ENCODE results near the gene ELP4. TPM values are rescaled to one million over a fixed set of nuclear protein-coding genes. Genes with fewer than 3 reads are reported as not detected.

The ELP4 gene
- total RNA-seq, 1 experiment from 2014 or later: 17.2 TPM

GRCh38 chr11:31651208-31651607 lies 141.6 kb downstream of the ELP4 start:
- BruUV-seq (replicated peaks): no TSS peak
- intact Hi-C loops (cut with micrococcal nuclease; ENCODE audit: unreplicated experiment) (no loop called here), in situ Hi-C loops (cut with HindIII; ENCODE audit: low pct_unique_long_range_greater_than_20kb, low sequenced_read_pairs) (no loop called here)
- DNase-seq (ENCODE audit: low read depth, low spot score) (no peak), ATAC-seq (no peak)
- Histone ChIP-seq H3K27me3 (ENCODE audit: control insufficient read depth, insufficient read depth, low read length) (no peaks in the 10 kb centered on the region), H3K9me3 (ENCODE audit: control insufficient read depth, insufficient read depth, low read depth, low read length) (no peaks in the 10 kb centered on the region), H3K36me3 (ENCODE audit: control insufficient read depth, insufficient read depth, low read length) (no peaks in the 10 kb centered on the region), H3K4me3 (ENCODE audit: low read depth in 2 of 2, low read length in 2 of 2) (no peak overlapping the region), H3K27ac (ENCODE audit: low read length) (no peak overlapping the region), H3K4me1 (ENCODE audit: control insufficient read depth, insufficient read depth, low read length) (no peaks in the 10 kb centered on the region)
- TF ChIP-seq POLR2AphosphoS5 (IDR thresholded peaks at IDR 0.05; ENCODE audit: low read depth, low read length) (no peak), SIN3A (IDR thresholded peaks at IDR 0.05; ENCODE audit: borderline replicate concordance, insufficient read depth, low read depth, low read length) (no peak), REST (IDR thresholded peaks at IDR 0.05; ENCODE audit: insufficient read depth in 1 of 2, low read depth in 2 of 2, low read length in 1 of 2) (no peak), TCF7L2 (IDR thresholded peaks at IDR 0.05; ENCODE audit: low read depth, low read length) (no peak)
- TF ChIP-seq, protein P1, sequence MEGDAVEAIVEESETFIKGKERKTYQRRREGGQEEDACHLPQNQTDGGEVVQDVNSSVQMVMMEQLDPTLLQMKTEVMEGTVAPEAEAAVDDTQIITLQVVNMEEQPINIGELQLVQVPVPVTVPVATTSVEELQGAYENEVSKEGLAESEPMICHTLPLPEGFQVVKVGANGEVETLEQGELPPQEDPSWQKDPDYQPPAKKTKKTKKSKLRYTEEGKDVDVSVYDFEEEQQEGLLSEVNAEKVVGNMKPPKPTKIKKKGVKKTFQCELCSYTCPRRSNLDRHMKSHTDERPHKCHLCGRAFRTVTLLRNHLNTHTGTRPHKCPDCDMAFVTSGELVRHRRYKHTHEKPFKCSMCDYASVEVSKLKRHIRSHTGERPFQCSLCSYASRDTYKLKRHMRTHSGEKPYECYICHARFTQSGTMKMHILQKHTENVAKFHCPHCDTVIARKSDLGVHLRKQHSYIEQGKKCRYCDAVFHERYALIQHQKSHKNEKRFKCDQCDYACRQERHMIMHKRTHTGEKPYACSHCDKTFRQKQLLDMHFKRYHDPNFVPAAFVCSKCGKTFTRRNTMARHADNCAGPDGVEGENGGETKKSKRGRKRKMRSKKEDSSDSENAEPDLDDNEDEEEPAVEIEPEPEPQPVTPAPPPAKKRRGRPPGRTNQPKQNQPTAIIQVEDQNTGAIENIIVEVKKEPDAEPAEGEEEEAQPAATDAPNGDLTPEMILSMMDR (IDR thresholded peaks at IDR 0.05): no peak
- ChIA-PET CTCF (no interaction called here), POLR2A (interaction anchor here (0.9 kb wide), 1 partner anchor 10 kb away, joined by 3 read pairs; no protein-coding TSS in a partner anchor)

DNA sequence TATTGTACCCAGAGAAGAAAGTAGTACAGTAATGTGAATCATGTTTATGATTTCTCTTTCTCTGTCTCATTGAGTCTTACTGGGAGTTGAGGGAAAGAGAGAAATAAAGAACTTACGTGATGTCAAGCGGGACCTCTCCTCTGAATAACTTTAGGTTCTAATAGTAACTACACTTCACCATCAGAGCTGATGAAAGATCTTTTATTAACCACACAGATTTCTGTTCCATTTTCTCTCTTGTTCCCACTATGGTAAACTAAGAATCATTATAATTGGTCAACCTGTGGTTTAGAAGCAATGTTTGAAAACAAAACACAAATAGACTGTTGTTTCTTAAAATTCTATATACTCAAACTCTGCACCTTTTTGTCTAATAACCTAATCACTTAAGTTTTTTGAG lies 142.3 kb downstream of the ELP4 start:
- Histone ChIP-seq H3K27me3 (ENCODE audit: control insufficient read depth, insufficient read depth, low read length) (no peaks in the 10 kb centered on the region), H3K9me3 (ENCODE audit: control insufficient read depth, insufficient read depth, low read depth, low read length) (no peaks in the 10 kb centered on the region), H3K4me3 (ENCODE audit: low read depth in 2 of 2, low read length in 2 of 2) (no peak overlapping the region), H3K27ac (ENCODE audit: low read length) (no peak overlapping the region), H3K36me3 (ENCODE audit: control insufficient read depth, insufficient read depth, low read length) (no peaks in the 10 kb centered on the region), H3K4me1 (ENCODE audit: control insufficient read depth, insufficient read depth, low read length) (no peaks in the 10 kb centered on the region)
- intact Hi-C loops (cut with micrococcal nuclease; ENCODE audit: unreplicated experiment): no loop called here
- in situ Hi-C loops (cut with HindIII; ENCODE audit: low pct_unique_long_range_greater_than_20kb, low sequenced_read_pairs): no loop called here
- ATAC-seq: no peak
- ChIA-PET CTCF (no interaction called here), POLR2A (interaction anchor here (0.9 kb wide), 1 partner anchor 10 kb away, joined by 3 read pairs; no protein-coding TSS in a partner anchor)
- DNase-seq (ENCODE audit: low read depth, low spot score): no peak
- TF ChIP-seq, protein P1 (IDR thresholded peaks at IDR 0.05): no peak
- TF ChIP-seq SIN3A (IDR thresholded peaks at IDR 0.05; ENCODE audit: borderline replicate concordance, insufficient read depth, low read depth, low read length): no peak
- no peak for TF ChIP-seq TCF7L2 (IDR thresholded peaks at IDR 0.05; ENCODE audit: low read depth, low read length)
- TF ChIP-seq POLR2AphosphoS5 (IDR thresholded peaks at IDR 0.05; ENCODE audit: low read depth, low read length): no peak
- no peak for TF ChIP-seq REST (IDR thresholded peaks at IDR 0.05; ENCODE audit: insufficient read depth in 1 of 2, low read depth in 2 of 2, low read length in 1 of 2)
- BruUV-seq (replicated peaks): no TSS peak
